ENCODE measurements around the gene CBLN3. TPM values are rescaled to one million over a fixed set of nuclear protein-coding genes. Genes with fewer than 3 reads are reported as not detected.

The CBLN3 gene
- polyA plus RNA-seq, 2 of the 4 experiments (the other 2 are of a cell fraction): 1.1 to 1.3 TPM

DNA sequence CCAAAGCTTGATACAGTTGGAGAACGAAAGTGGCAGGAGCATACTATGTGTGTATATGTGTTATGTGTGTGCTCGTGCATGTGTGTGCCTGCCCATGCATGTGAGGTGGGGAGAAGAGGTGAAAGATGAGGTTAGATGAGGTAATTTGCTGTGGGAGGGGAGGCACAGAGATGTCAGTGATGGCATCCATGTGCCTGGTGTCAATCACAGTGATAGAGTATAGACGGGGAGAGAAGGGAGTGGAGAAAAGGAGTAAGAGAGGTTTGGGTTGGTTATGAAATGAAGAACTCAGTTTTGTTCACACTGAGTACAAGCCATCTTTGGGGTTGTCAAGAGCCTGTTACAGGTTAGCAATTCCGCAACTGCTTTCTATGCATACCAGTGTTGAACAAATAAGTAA lies 45.3 kb downstream of the CBLN3 start (continued):
- TF ChIP-seq MAZ (IDR thresholded peaks at IDR 0.05; ENCODE audit: borderline replicate concordance, low read depth, low read length): no peak

DNA sequence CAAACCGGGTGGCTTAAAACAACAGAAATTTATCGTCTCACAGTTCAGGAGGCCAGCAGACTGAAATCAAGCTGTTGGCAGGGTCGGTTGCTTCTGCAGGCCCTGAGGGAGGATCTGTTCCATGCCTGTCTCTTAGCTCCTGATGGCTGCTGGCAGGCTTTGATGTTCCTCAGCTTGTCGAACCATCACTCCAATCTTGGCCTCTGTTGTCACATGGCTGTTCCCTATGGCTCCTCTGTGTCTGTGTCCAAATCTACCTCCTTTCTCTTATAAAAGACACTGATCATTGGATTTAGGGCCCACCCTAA lies 47.5 kb downstream of the CBLN3 start:
- TF ChIP-seq MAZ (IDR thresholded peaks at IDR 0.05; ENCODE audit: borderline replicate concordance, low read depth, low read length): no peak
- TF ChIP-seq HOXB13 (CRISPR knock-in tag; IDR thresholded peaks at IDR 0.05; ENCODE audit: low read depth): no peak
- TF ChIP-seq NPAS2 (CRISPR knock-in tag; IDR thresholded peaks at IDR 0.05; ENCODE audit: borderline replicate concordance): no peak
- no peak for TF ChIP-seq FOXS1 (CRISPR knock-in tag; IDR thresholded peaks at IDR 0.05)
- TF ChIP-seq ZNF302 (CRISPR knock-in tag; IDR thresholded peaks at IDR 0.05): no peak
- no peak for TF ChIP-seq POLR2A (IDR thresholded peaks at IDR 0.05; ENCODE audit: low read length)
- no peak for TF ChIP-seq NR3C1 (IDR thresholded peaks at IDR 0.05)
- Histone ChIP-seq H3K9me3 (no peaks in the 10 kb centered on the region), H3K4me3 (no peak overlapping the region), H3K27ac (no peak overlapping the region), H3K4me1 (no peaks in the 10 kb centered on the region), H3K4me2 (no peak overlapping the region)
- CTCF ChIA-PET: interaction anchor here (1.6 to 2.9 kb wide), 4 partner anchors 9 to 50 kb away, joined by 4 to 14 read pairs (median 7); no protein-coding TSS in a partner anchor
- no peak for DNase-seq (ENCODE audit: low read depth in 1 of 2, low spot score in 1 of 2)
- 80% methylated on average over 4 of the region's 4 CpGs for WGBS (ENCODE audit: missing lambda C conversion rate)
- POLR2A ChIA-PET: no interaction called here
- FAIRE-seq: no peak
- no peak for ATAC-seq

DNA sequence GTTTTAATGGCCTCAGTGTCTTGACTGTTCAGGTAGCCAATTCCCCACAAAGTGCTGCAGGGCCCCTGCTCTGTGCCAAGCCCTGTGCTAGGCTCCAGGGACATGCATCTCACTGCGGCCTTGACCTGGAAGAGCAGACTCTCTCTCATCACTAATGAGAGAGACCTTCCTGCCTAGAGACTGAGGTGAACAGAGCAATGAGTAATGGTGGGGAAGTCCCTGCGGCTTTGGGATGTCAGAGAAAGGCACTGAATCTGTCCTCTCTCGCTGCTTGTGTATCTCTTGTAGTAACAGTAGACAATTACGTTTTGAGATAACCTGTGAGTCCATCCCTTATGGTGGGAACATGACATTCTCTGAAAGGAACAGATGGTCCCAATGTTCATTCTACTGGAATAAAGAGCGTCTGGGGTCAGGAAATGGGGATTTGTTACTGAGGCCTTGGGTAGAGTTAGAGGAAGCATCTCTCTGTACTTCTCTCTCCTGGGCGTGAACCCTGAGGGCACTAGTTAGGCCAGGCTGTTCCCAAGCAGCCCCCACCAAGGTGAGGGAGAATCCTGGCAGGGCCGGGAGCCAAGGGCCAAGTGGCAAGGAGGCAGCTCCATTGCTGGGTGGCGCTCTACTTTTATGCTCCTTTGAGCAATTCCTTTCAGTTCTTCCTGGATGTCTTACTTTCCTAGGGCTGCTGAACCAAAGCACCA lies 48.0 kb downstream of the CBLN3 start:
- ATAC-seq: no peak
- H3K9me3 ChIP-seq: no peaks in the 10 kb centered on the region
- DNase-seq (ENCODE audit: low read depth in 1 of 2, low spot score in 1 of 2): no peak
- H3K4me2 ChIP-seq: no peak overlapping the region
- 78% methylated on average over 8 of the region's 8 CpGs for WGBS (ENCODE audit: missing lambda C conversion rate)
- H3K4me1 ChIP-seq: no peaks in the 10 kb centered on the region
- TF ChIP-seq TP53 (CRISPR knock-in tag; IDR thresholded peaks at IDR 0.05): no peak
- TF ChIP-seq HOXB5 (CRISPR knock-in tag; IDR thresholded peaks at IDR 0.05): no peak
- no peak for TF ChIP-seq HDAC2 (IDR thresholded peaks at IDR 0.05)
- no peak for TF ChIP-seq RCOR1 (IDR thresholded peaks at IDR 0.05; ENCODE audit: low read depth, low read length)
- no peak for TF ChIP-seq CBX2 (IDR thresholded peaks at IDR 0.05; ENCODE audit: borderline replicate concordance, low read depth)
- TF ChIP-seq, protein P1, sequence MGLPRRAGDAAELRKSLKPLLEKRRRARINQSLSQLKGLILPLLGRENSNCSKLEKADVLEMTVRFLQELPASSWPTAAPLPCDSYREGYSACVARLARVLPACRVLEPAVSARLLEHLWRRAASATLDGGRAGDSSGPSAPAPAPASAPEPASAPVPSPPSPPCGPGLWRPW (IDR thresholded peaks at IDR 0.05): no peak
- no peak for TF ChIP-seq RARB (CRISPR knock-in tag; IDR thresholded peaks at IDR 0.05)
- no peak for TF ChIP-seq CEBPB (IDR thresholded peaks at IDR 0.05)
- TF ChIP-seq, protein P2, sequence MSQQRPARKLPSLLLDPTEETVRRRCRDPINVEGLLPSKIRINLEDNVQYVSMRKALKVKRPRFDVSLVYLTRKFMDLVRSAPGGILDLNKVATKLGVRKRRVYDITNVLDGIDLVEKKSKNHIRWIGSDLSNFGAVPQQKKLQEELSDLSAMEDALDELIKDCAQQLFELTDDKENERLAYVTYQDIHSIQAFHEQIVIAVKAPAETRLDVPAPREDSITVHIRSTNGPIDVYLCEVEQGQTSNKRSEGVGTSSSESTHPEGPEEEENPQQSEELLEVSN (IDR thresholded peaks at IDR 0.05; ENCODE audit: borderline replicate concordance, low read depth): no peak
- TF ChIP-seq NPAS2 (CRISPR knock-in tag; IDR thresholded peaks at IDR 0.05; ENCODE audit: borderline replicate concordance): no peak
- no peak for TF ChIP-seq EP300 (IDR thresholded peaks at IDR 0.05)
- TF ChIP-seq EHMT2 (IDR thresholded peaks at IDR 0.05; ENCODE audit: low read depth): no peak
- no peak for TF ChIP-seq POLR2AphosphoS2 (conservative IDR thresholded peaks at IDR 0.05; ENCODE audit: low read length)
- CTCF ChIA-PET: interaction anchor here (1.6 to 2.9 kb wide), 5 partner anchors 9 to 55 kb away, joined by 4 to 14 read pairs (median 9); no protein-coding TSS in a partner anchor
- H3K4me3 ChIP-seq: no peak overlapping the region
- FAIRE-seq: no peak
- POLR2A ChIA-PET: no interaction called here
- no peak overlapping the region for H3K27ac ChIP-seq

DNA sequence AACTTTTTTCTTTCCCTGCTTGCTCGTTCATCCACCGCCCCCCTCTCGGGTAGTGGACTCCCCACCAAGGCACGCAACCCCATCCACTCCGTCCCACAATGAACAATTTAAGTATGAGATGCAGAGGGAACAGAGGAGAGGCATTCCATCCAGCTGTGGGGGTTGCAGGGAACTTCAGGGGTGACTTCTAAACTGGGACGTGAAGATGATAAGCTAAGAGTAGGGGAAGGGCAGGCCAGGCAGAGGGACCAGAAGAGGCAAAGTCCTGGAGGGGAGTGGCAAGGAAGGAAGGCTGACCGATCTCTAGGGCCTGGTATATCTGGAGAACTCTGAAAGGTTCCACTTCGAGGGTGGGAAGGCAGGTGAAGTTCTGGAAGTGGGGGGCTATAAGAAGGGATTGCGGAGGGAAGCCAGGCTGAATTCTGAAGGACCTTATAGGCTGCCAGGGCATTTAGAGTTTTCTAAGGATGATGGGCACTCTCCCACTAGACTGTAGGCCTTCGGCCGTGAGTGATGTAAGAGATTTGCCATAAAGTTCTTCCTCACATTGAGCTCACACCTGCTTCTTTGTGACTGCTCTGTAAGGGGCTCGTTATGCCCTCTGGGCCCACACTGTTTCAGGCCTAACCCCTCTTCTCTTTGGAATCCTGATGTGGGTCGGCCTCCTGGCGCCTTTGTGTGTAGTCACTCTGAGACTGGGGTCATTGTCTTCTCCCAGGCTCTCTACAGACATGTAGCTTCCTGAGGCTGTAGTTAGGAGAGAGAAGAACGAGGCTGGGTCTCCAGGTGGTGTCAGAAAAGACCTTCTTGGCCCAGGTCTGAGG lies 49.3 kb downstream of the CBLN3 start:
- DNase-seq (ENCODE audit: low read depth in 1 of 2, low spot score in 1 of 2) (no peak), FAIRE-seq (no peak), ATAC-seq (no peak)
- no peaks in the 10 kb centered on the region for H3K4me1 ChIP-seq
- 59% methylated on average over 15 of the region's 15 CpGs for WGBS (ENCODE audit: missing lambda C conversion rate)
- no peak overlapping the region for H3K4me3 ChIP-seq
- H3K4me2 ChIP-seq: no peak overlapping the region
- no peaks in the 10 kb centered on the region for H3K9me3 ChIP-seq
- ChIA-PET POLR2A (no interaction called here), CTCF (interaction anchor here (0.7 to 3.7 kb wide), 7 partner anchors 11 to 57 kb away, joined by 3 to 20 read pairs (median 5); partner anchors contain the start of gene ADCY4)
- TF ChIP-seq RNF2 (IDR thresholded peaks at IDR 0.05; ENCODE audit: borderline replicate concordance, low read depth) (no peak), FOSB (CRISPR knock-in tag; IDR thresholded peaks at IDR 0.05) (no peak), JUN (IDR thresholded peaks at IDR 0.05) (no peak), TP53 (CRISPR knock-in tag; IDR thresholded peaks at IDR 0.05) (no peak), CHD2 (IDR thresholded peaks at IDR 0.05; ENCODE audit: low read length, partially characterized antibody) (no peak), RFX5 (IDR thresholded peaks at IDR 0.05) (no peak), MAFK (IDR thresholded peaks at IDR 0.05; ENCODE audit: partially characterized antibody) (no peak), RAD21 (conservative IDR thresholded peaks at IDR 0.05 in 1 of 2, IDR thresholded peaks at IDR 0.05 in 1 of 2) (no peak), EP300 (IDR thresholded peaks at IDR 0.05) (no peak), KDM5A (IDR thresholded peaks at IDR 0.05) (no peak)
- TF ChIP-seq, protein P3, sequence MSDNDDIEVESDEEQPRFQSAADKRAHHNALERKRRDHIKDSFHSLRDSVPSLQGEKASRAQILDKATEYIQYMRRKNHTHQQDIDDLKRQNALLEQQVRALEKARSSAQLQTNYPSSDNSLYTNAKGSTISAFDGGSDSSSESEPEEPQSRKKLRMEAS (IDR thresholded peaks at IDR 0.05): no peak
- TF ChIP-seq, protein P2 (IDR thresholded peaks at IDR 0.05; ENCODE audit: borderline replicate concordance, low read depth): no peak
- TF ChIP-seq, protein P4, sequence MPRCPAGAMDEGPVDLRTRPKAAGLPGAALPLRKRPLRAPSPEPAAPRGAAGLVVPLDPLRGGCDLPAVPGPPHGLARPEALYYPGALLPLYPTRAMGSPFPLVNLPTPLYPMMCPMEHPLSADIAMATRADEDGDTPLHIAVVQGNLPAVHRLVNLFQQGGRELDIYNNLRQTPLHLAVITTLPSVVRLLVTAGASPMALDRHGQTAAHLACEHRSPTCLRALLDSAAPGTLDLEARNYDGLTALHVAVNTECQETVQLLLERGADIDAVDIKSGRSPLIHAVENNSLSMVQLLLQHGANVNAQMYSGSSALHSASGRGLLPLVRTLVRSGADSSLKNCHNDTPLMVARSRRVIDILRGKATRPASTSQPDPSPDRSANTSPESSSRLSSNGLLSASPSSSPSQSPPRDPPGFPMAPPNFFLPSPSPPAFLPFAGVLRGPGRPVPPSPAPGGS (IDR thresholded peaks at IDR 0.05): no peak
- no peak overlapping the region for H3K27ac ChIP-seq

Measured in A549 (cell line).